H9 (cell line): ENCODE results near the gene TPD52L1. TPM values are rescaled to one million over a fixed set of nuclear protein-coding genes. Genes with fewer than 3 reads are reported as not detected.

ENCODE experiments used
- DNase-seq: peaks from one replicate; pipeline ENCODE4 v3.0.0-alpha.2; 2017
- H2AFZ ChIP-seq: one replicate; pipeline ENCODE4 v1.6.1; 2013; ENCODE audit warnings: mild to moderate bottlenecking, low read length, control low read depth, moderate library complexity
- H2AK5ac ChIP-seq: 2 replicates; pipeline ENCODE4 v1.6.1; 2013; ENCODE audit warnings: low read length, control low read depth, mixed read lengths; ENCODE audit not compliant: insufficient read length
- H2BK120ac ChIP-seq: one replicate; pipeline ENCODE4 v1.6.1; 2013; ENCODE audit warnings: low read depth, mild to moderate bottlenecking, low read length, control low read depth, inconsistent platforms; ENCODE audit not compliant: poor library complexity, severe bottlenecking
- H2BK12ac ChIP-seq: 2 replicates; pipeline ENCODE4 v1.6.1; 2013; ENCODE audit warnings: low read length, control low read depth, mixed read lengths, low read depth; ENCODE audit not compliant: insufficient read length
- H2BK15ac ChIP-seq: 2 replicates; pipeline ENCODE4 v1.6.1; 2013; ENCODE audit warnings: low read depth, low read length, control low read depth
- H2BK20ac ChIP-seq: one replicate; pipeline ENCODE4 v1.6.1; 2013; ENCODE audit warnings: low read depth, mild to moderate bottlenecking, low read length, control low read depth, inconsistent platforms; ENCODE audit not compliant: poor library complexity, severe bottlenecking
- H2BK5ac ChIP-seq: 2 replicates; pipeline ENCODE4 v1.6.1; 2013; ENCODE audit warnings: low read length, control low read depth, mixed read lengths; ENCODE audit not compliant: insufficient read length
- H3K14ac ChIP-seq: 2 replicates; pipeline ENCODE4 v1.6.1; 2013; ENCODE audit warnings: low read length, control low read depth; ENCODE audit not compliant: insufficient read depth
- H3K18ac ChIP-seq: 2 replicates; pipeline ENCODE4 v1.6.1; 2013; ENCODE audit warnings: low read depth, mild to moderate bottlenecking, mixed read lengths, low read length, control low read depth; ENCODE audit not compliant: insufficient read length
- H3K23ac ChIP-seq: 2 replicates; pipeline ENCODE4 v1.6.1; 2013; ENCODE audit warnings: low read length, control low read depth, mixed read lengths, low read depth; ENCODE audit not compliant: insufficient read length
- H3K23me2 ChIP-seq: 2 replicates; pipeline ENCODE4 v1.6.1; 2013; ENCODE audit warnings: low read depth, mild to moderate bottlenecking, mixed read lengths, low read length, control low read depth; ENCODE audit not compliant: insufficient read length, poor library complexity, severe bottlenecking
- H3K27ac ChIP-seq: 2 replicates; pipeline ENCODE4 v1.5.1; 2013; ENCODE audit warnings: low read length, control low read depth, mixed read lengths, low read depth; ENCODE audit not compliant: insufficient read length
- H3K27me3 ChIP-seq: 2 replicates; pipeline ENCODE4 v1.6.1; 2013; ENCODE audit warnings: low read length, control low read depth, inconsistent platforms; ENCODE audit not compliant: insufficient read depth
- H3K4ac ChIP-seq: 2 replicates; pipeline ENCODE4 v1.6.1; 2013; ENCODE audit warnings: low read depth, mild to moderate bottlenecking, control low read depth, inconsistent platforms, low read length, moderate library complexity
- H3K4me1 ChIP-seq: 2 replicates; pipeline ENCODE4 v1.6.1; 2013; ENCODE audit warnings: low read length, control low read depth, inconsistent platforms; ENCODE audit not compliant: insufficient read depth
- H3K4me2 ChIP-seq: 2 replicates; pipeline ENCODE4 v1.6.1; 2013; ENCODE audit warnings: low read length, control low read depth, mixed read lengths; ENCODE audit not compliant: insufficient read length, insufficient read depth
- H3K56ac ChIP-seq: 2 replicates; pipeline ENCODE4 v1.6.1; 2013; ENCODE audit warnings: low read depth, mild to moderate bottlenecking, mixed read lengths, low read length, control low read depth; ENCODE audit not compliant: insufficient read length
- H3K79me1 ChIP-seq: 2 replicates; pipeline ENCODE4 v1.6.1; 2013; ENCODE audit warnings: low read depth, mild to moderate bottlenecking, moderate library complexity, low read length, control low read depth, inconsistent platforms; ENCODE audit not compliant: insufficient read depth, poor library complexity, severe bottlenecking
- H3K79me2 ChIP-seq: 2 replicates; pipeline ENCODE4 v1.6.1; 2013; ENCODE audit warnings: low read length, control low read depth, inconsistent platforms; ENCODE audit not compliant: insufficient read depth
- H3K9ac ChIP-seq: 2 replicates; pipeline ENCODE4 v1.6.1; 2013; ENCODE audit warnings: low read length, control low read depth, mixed read lengths; ENCODE audit not compliant: insufficient read length; ENCODE audit errors: extremely low read depth
- H3K9me3 ChIP-seq: one replicate; pipeline ENCODE4 v1.6.1; 2013; ENCODE audit warnings: low read depth, low read length, inconsistent platforms; ENCODE audit not compliant: control insufficient read depth
- H3T11ph ChIP-seq: one replicate; pipeline ENCODE4 v1.6.1; 2013; ENCODE audit warnings: mild to moderate bottlenecking, low read length, control low read depth, inconsistent platforms
- H4K20me1 ChIP-seq: one replicate; pipeline ENCODE4 v1.6.1; 2013; ENCODE audit not compliant: control insufficient read depth, insufficient read length, insufficient read depth
- H4K5ac ChIP-seq: 2 replicates; pipeline ENCODE4 v1.6.1; 2013; ENCODE audit warnings: low read depth, mild to moderate bottlenecking, mixed read lengths, low read length, control low read depth; ENCODE audit not compliant: insufficient read length
- H4K8ac ChIP-seq: replicated peaks from 2 replicates; pipeline ENCODE4 v1.6.1; 2013; ENCODE audit warnings: low read length, control low read depth, mixed read lengths, low read depth; ENCODE audit not compliant: insufficient read length
- H4K91ac ChIP-seq: 2 replicates; pipeline ENCODE4 v1.6.1; 2013; ENCODE audit warnings: low read depth, mild to moderate bottlenecking, moderate library complexity, mixed read lengths, low read length, control low read depth; ENCODE audit not compliant: insufficient read length
- H3K27ac Mint-ChIP-seq, 3 experiments: 2 replicates in 2 of 3; 3 replicates in 1 of 3; pipeline ENCODE4 v1.8.0; 2020 to 2021; ENCODE audit warnings: mixed read lengths in 3 of 3, mild to moderate bottlenecking in 1 of 3, moderate library complexity in 1 of 3
- H3K27me3 Mint-ChIP-seq: 2 replicates; pipeline ENCODE4 v1.8.0; 2021; ENCODE audit warnings: low read depth, mild to moderate bottlenecking, moderate library complexity, mixed read lengths
- H3K36me3 Mint-ChIP-seq, 3 experiments: 2 replicates in 2 of 3; 3 replicates in 1 of 3; pipeline ENCODE4 v1.8.0; 2020 to 2021; ENCODE audit warnings: low read depth in 3 of 3, mixed read lengths in 3 of 3; ENCODE audit not compliant: insufficient read depth in 1 of 3
- H3K4me1 Mint-ChIP-seq, 2 experiments: 2 replicates each; pipeline ENCODE4 v1.8.0; 2020; ENCODE audit warnings: mixed read lengths in 2 of 2
- H3K4me3 Mint-ChIP-seq, 2 experiments: 2 replicates in 1 of 2; 3 replicates in 1 of 2; pipeline ENCODE4 v1.8.0; 2020 to 2021; ENCODE audit warnings: mild to moderate bottlenecking in 2 of 2, mixed read lengths in 2 of 2, moderate library complexity in 1 of 2
- H3K9me3 Mint-ChIP-seq, 2 experiments: 2 replicates in 1 of 2; 3 replicates in 1 of 2; pipeline ENCODE4 v1.8.0; 2020; ENCODE audit warnings: mild to moderate bottlenecking in 2 of 2, mixed read lengths in 2 of 2, moderate library complexity in 1 of 2
- CTCF ChIP-seq: fragments of 200-600 bp; sonication (generic); conservative IDR thresholded peaks from 3 replicates; pipeline ENCODE4 v1.8.0; 2021; ENCODE audit warnings: antibody characterized with exemption, mild to moderate bottlenecking
- WGBS: extraction: QIAGEN DNeasy Blood & Tissue Kit; methylation state at CpG from one replicate; pipeline ENCODE4 v1.1.7; 2013; ENCODE audit warnings: missing lambda C conversion rate, low lambda C conversion rate, mixed read lengths; ENCODE audit not compliant: insufficient read length; ENCODE audit errors: extremely low coverage; 5-methylcytosine and 5-hydroxymethylcytosine counted together
- total RNA-seq: library from RNA; stranded (reverse); gene quantifications from 2 replicates; pipeline ENCODE4 v1.2.1, GENCODE V29; 2021

Gene TPD52L1
- total RNA-seq, 1 experiment from 2014 or later: 6.6 TPM

GRCh38 chr6:125236536-125237327 is 83.2 kb downstream of the TPD52L1 start:
- H3K23me2 ChIP-seq: no peaks in the 10 kb centered on the region
- WGBS: no CpG with 5 or more reads among the region's 5 CpGs
- no peak overlapping the region for H3K27ac ChIP-seq
- no peak overlapping the region for H3K14ac ChIP-seq
- no peak overlapping the region for H2BK20ac ChIP-seq
- TF ChIP-seq CTCF: no peak
- no peaks in the 10 kb centered on the region for H4K20me1 ChIP-seq
- no peak overlapping the region for H3K56ac ChIP-seq
- no peaks in the 10 kb centered on the region for H3K79me1 ChIP-seq
- H2BK120ac ChIP-seq: no peak overlapping the region
- no peak overlapping the region for H2BK12ac ChIP-seq
- no peak overlapping the region for H4K91ac ChIP-seq
- H2BK15ac ChIP-seq: no peak overlapping the region
- H3K18ac ChIP-seq: no peak overlapping the region
- peak overlapping the region in 1 of 3 experiments; percentile 36; a peak in 1 of 7 replicates for H3K27ac Mint-ChIP-seq
- no peak overlapping the region for H2AK5ac ChIP-seq
- no peak for DNase-seq
- H3K4me1 ChIP-seq: no peaks in the 10 kb centered on the region
- no peaks in the 10 kb centered on the region for H3K9me3 ChIP-seq
- no peak overlapping the region for H4K8ac ChIP-seq
- H3T11ph ChIP-seq: no peak overlapping the region
- H3K4me1 Mint-ChIP-seq: no peaks in the 10 kb centered on the region
- H3K27me3 ChIP-seq: no peaks in the 10 kb centered on the region
- no peak overlapping the region for H3K4me3 Mint-ChIP-seq
- no peak overlapping the region for H2BK5ac ChIP-seq
- H3K4me2 ChIP-seq: no peak overlapping the region
- H3K36me3 Mint-ChIP-seq: peaks cover 2 to 12% (median 3%) of the 10 kb centered on the region in 3 experiments; a peak in 4 of 7 replicates
- H3K4ac ChIP-seq: no peak overlapping the region
- no peak overlapping the region for H4K5ac ChIP-seq
- H3K27me3 Mint-ChIP-seq: no peaks in the 10 kb centered on the region
- no peak overlapping the region for H3K23ac ChIP-seq
- peaks cover 10 to 15% of the 10 kb centered on the region in 2 experiments; a peak in 4 of 5 replicates for H3K9me3 Mint-ChIP-seq
- no peaks in the 10 kb centered on the region for H3K79me2 ChIP-seq
- no peak overlapping the region for H3K9ac ChIP-seq
- H2AFZ ChIP-seq: no peak overlapping the region
